Cardiac fibroblast (primary cell): ENCODE data around the gene WDR77.
A peak's percentile ranks its signal among the peaks of the same experiment; 100 is the strongest.

ENCODE experiments used
- DNase-seq, 2 donors: peaks; one replicate each; pipeline versions ENCODE4 v3.0.0 to v3.0.0-alpha.2; 2010; ENCODE audit warnings: low read depth in 2 of 2
- H3K4me3 ChIP-seq, 2 donors: replicated peaks in 1 of 2; 1 replicate in 1 of 2; 2 replicates in 1 of 2; pipeline ENCODE4 v1.5.1; 2011; ENCODE audit warnings: low read depth in 2 of 2, low read length in 2 of 2, mild to moderate bottlenecking in 2 of 2, moderate library complexity in 1 of 2
- TF ChIP-seq, protein P1 (sequence below): IDR thresholded peaks from one replicate; pipeline ENCODE4 v1.5.1; 2011; ENCODE audit warnings: low read depth, mild to moderate bottlenecking, low read length, inconsistent platforms

WDR77 gene

DNA sequence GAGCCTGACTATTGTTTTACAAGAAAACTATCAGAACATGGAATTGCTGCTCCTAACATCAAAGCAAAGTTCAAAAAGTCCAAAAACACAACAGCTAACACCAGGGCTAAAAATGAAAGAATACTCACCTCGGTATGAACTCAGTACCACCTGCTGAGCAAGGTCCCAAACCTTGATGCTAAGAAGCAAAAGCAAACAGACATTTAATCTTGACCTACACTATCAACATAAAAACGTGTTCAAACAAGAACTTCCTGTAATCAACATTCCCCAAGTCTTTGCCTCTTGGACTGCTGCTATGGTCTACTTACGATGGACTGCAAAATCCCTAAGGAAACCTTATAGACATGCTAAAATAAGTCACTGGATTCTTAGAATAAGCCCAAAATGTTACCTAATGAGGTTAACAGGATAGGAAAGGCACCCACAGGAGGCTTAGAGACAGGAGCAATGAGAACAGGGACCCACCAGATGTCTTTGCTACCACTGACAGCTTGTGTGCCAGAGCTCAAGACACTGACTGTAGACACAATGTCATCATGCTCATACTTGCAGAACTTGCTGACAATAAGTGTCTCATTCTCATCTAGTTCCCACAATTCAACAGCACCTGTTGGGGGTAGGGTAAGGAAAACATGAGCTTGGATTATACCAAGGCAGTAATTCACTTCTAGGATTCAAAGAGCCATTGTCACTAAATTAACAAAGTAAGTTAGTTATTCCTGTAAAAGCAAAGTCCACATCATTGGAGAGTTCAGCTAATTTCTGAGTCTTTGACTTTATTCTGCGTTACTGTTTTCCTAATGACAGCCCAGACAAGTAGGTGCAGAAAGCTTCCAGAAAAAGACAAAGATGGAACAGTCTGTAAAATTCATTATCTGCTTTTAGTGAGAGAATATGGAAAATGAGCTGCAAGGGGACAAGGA lies 1.8 kb downstream of the WDR77 start:
- H3K4me3 ChIP-seq: no peak overlapping the region
- TF ChIP-seq, protein P1, sequence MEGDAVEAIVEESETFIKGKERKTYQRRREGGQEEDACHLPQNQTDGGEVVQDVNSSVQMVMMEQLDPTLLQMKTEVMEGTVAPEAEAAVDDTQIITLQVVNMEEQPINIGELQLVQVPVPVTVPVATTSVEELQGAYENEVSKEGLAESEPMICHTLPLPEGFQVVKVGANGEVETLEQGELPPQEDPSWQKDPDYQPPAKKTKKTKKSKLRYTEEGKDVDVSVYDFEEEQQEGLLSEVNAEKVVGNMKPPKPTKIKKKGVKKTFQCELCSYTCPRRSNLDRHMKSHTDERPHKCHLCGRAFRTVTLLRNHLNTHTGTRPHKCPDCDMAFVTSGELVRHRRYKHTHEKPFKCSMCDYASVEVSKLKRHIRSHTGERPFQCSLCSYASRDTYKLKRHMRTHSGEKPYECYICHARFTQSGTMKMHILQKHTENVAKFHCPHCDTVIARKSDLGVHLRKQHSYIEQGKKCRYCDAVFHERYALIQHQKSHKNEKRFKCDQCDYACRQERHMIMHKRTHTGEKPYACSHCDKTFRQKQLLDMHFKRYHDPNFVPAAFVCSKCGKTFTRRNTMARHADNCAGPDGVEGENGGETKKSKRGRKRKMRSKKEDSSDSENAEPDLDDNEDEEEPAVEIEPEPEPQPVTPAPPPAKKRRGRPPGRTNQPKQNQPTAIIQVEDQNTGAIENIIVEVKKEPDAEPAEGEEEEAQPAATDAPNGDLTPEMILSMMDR: no peak
- no peak for DNase-seq

- TF ChIP-seq, protein P1: no peak
- DNase-seq: no peak
- H3K4me3 ChIP-seq: no peak overlapping the region
Observed at GRCh38 chr1:111446546-111446945, 2.5 kb downstream of the WDR77 start.

DNA sequence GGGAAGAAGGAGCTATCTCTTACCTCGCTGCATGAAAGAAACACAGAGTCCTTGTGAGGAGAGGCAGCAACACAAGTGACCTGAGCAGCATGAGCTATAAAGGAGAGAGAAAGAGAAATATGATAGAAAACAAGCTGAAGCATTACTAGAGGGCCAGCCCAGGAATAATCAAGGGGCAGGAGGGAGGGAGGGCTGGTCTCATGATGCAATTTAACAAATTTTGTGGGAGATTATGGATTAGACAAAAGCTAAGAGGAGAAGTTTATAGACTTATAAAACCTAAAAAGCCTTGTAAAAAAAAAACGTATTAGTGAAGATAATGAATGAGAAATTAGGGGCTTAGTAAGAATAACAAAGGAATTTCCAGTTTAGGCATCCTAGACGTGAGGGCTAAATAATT lies 5.0 kb downstream of the WDR77 start:
- no peak for DNase-seq
- no peak overlapping the region for H3K4me3 ChIP-seq
- TF ChIP-seq, protein P1: no peak

GRCh38 chr1:111442457-111442856 lies 6.6 kb downstream of the WDR77 start:
- no peak for DNase-seq
- no peak overlapping the region for H3K4me3 ChIP-seq
- TF ChIP-seq, protein P1: no peak

- TF ChIP-seq, protein P1: peak; percentile 56
- DNase-seq: peak; percentile 36
- no peak overlapping the region for H3K4me3 ChIP-seq
Observed at GRCh38 chr1:111441573-111442192, 7.4 kb downstream of the WDR77 start.

DNA sequence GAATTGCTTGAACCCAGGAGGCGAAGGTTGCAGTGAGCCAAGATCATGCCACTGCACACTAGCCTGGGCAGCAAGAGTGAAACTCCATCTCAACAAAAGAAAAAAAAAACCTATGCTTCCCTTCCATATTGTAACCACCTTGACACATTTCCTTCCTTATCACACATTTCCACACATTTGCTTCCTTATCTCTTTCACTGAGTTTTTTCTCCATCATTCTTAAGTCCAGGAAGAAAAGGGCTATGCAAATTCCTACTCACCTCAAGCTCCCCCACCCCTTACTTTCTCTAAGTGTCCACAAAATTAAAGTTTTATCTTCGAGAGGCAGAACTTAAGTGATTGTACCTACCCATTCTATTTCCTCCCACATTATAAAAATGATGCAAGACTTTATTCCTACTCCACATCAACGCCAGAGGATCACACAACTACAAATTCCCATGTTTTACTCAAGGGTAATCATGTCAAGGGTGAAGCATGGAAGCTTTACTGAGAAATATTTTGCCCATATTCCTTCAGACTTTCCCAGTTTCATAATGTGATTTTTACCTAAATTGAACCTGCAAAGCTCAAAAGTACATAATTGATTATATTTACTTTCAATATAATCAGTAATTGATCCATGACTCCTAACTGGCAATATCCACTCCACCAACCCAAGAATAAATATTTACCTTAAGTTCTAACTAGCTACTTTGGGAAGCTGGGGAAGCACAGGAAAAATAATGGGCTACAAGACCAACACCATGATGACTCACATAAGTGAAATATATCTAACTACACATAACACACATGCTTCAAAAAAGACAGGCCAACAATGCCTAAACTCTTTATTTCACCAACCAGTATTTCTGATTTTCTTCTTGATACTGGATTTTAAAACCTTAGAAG lies 9.3 kb downstream of the WDR77 start:
- TF ChIP-seq, protein P1: no peak
- no peak overlapping the region for H3K4me3 ChIP-seq
- no peak for DNase-seq
